Activated CD4-positive, alpha-beta T cell treated with anti-CD3 and anti-CD28 coated beads, Interleukin-2, amount 10 ng/mL, durations not matched to agents 7 days and 5 days (primary cell): ENCODE results near the gene MOB3A. TPM values are rescaled to one million over a fixed set of nuclear protein-coding genes. Genes with fewer than 3 reads are reported as not detected.
"Not testable (repeated sequence)": the region's sequence is repeated elsewhere in the genome, so short reads cannot be mapped to it uniquely, and the experiment has no call there.

ENCODE experiments used
- CTCF ChIA-PET: fragments of 350-600 bp; sonication (Branson Sonifier 250); formaldehyde crosslinking; loops from one replicate; lab custom pipeline; 2021; ENCODE audit warnings: antibody characterized with exemption; lab: Charles Lee
- POLR2A ChIA-PET: fragments of 350-600 bp; sonication (Branson Sonifier 250); formaldehyde crosslinking; loops from one replicate; lab custom pipeline; 2021; ENCODE audit warnings: antibody characterized with exemption; lab: Charles Lee
- DNase-seq: peaks from one replicate; pipeline ENCODE4 v3.0.0-alpha.2; 2020
- H3K27ac Mint-ChIP-seq: one replicate; pipeline ENCODE4 v1.8.0; 2021; ENCODE audit warnings: mild to moderate bottlenecking, moderate library complexity, mixed read lengths
- H3K27me3 Mint-ChIP-seq: one replicate; pipeline ENCODE4 v1.8.0; 2021; ENCODE audit warnings: mixed read lengths
- H3K36me3 Mint-ChIP-seq: one replicate; pipeline ENCODE4 v1.8.0; 2021; ENCODE audit warnings: low read depth, mixed read lengths
- H3K4me1 Mint-ChIP-seq: one replicate; pipeline ENCODE4 v1.8.0; 2021; ENCODE audit warnings: mixed read lengths
- H3K4me3 Mint-ChIP-seq: one replicate; pipeline ENCODE4 v1.8.0; 2021; ENCODE audit warnings: mild to moderate bottlenecking, moderate library complexity, mixed read lengths
- H3K9me3 Mint-ChIP-seq: one replicate; pipeline ENCODE4 v1.8.0; 2021; ENCODE audit warnings: mixed read lengths
- total RNA-seq, 2 experiments: library from RNA; stranded (reverse); gene quantifications; one replicate each; pipeline ENCODE4 v1.2.3, GENCODE V29; 2021

The MOB3A gene
- total RNA-seq, 2 experiments from 2014 or later: 217 to 239 TPM

DNA sequence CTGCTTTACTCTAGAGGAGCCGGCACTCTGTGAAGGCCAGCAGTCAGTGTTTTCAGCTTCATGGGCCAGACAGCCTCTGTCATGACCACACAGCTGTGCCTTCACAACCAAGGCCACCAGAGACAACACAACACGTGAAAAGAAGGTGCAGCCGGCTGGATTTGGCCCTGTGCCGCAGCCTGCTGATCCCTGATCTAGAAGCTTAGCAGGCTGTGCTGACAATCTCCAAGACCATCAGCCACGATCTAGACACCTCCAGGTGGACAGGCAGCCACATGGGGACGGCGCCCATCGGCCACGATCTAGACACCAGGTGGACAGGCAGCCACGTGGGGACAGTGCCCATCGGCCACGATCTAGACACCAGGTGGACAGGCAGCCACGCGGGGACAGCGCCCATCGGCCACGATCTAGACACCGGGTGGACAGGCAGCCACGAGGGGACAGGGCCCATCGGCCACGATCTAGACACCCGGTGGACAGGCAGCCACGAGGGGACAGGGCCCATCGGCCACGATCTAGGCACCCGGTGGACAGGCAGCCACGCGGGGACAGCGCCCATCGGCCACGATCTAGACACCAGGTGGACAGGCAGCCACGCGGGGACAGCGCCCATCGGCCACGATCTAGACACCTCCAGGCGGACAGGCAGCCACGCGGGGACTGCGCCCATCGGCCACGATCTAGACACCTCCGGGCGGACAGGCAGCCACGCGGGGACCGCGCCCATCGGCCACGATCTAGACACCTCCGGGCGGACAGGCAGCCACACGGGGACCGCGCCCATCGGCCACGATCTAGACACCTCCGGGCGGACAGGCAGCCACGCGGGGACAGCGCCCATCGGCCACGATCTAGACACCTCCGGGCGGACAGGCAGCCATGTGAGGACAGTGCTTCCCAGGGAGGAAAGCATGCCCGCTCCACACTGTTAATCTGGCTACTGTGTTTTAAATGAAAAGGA lies 35.2 kb upstream of the MOB3A start:
- H3K27ac Mint-ChIP-seq, POLR2A ChIA-PET, H3K4me3 Mint-ChIP-seq, H3K9me3 Mint-ChIP-seq, DNase-seq, H3K4me1 Mint-ChIP-seq, H3K27me3 Mint-ChIP-seq: not testable (repeated sequence)
- CTCF ChIA-PET: interaction anchor here (0.6 to 0.9 kb wide), 2 partner anchors 25 to 346 kb away, joined by 3 read pairs; no protein-coding TSS in a partner anchor
- H3K36me3 Mint-ChIP-seq: peaks cover 26% of the 10 kb centered on the region

DNA sequence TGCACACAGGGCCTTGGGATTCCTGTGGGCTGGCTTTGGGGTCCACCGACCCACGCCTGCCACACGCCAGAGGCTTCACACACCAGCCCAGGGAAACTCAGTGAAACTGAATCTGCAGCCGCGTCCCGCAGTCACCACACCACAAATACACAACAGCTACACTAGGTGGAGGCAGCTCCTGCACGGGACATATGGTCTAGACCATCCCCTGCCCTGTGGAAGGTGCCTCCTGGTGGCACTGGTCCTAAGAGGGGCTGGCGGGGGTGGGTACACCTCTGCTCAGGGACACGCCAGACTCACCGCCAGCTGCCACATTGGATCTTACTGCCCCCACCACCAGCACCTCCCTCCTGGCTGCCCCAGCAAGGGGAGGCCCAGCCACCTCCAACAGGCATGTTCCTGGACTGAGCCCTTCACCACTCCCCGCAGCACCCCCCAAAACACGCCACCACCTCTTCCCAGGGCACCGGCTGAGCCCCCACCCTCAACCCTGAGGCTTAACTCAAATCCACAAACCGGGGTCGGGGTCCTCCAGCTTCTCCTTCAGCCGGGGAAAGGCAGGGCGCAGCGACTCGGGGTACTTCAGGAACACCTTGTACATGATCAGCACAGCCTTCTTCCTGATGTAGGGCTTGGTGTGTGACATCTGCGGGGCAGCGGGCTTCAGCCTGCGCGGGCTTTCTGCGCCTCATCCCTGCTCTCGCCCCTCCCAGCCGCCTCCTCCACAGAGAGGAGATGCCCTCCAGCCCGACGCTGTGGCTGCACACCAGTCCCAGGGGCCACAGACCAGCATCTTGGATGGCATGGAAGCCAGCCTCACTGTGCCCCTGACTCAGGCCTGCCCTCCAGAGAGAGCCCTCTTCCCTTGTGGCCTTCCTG lies 34.0 kb upstream of the MOB3A start:
- ChIA-PET CTCF (no interaction called here), POLR2A (no interaction called here)
- DNase-seq: no peak

DNA sequence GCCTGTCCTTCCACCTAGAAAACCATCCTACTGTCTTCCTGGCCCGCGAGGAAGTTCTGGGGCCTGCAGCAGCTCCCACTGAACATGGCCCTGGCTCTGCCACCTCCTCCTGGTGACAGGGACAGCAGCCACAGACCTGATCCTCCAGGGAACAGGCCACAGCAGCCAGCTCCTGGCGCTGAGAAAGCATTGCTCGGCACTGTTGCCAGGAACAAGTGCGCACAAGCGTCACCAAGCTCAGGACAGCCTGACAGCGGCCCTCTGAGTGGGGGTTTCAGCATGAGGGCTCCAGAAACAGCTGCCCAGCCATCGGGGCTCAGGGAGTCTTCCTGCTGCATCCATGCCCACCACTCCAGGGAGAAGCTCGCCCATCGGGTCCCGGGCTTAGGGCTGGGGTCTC lies 33.4 kb upstream of the MOB3A start:
- no peak overlapping the region for H3K27ac Mint-ChIP-seq
- H3K27me3 Mint-ChIP-seq: no peaks in the 10 kb centered on the region
- ChIA-PET POLR2A (no interaction called here), CTCF (no interaction called here)
- H3K36me3 Mint-ChIP-seq: peaks cover 24% of the 10 kb centered on the region
- no peaks in the 10 kb centered on the region for H3K9me3 Mint-ChIP-seq
- DNase-seq: no peak
- no peaks in the 10 kb centered on the region for H3K4me1 Mint-ChIP-seq
- H3K4me3 Mint-ChIP-seq: no peak overlapping the region

More for the DNA sequence above, 34.0 kb upstream of the MOB3A start:
- no peak overlapping the region for H3K4me3 Mint-ChIP-seq
- no peaks in the 10 kb centered on the region for H3K9me3 Mint-ChIP-seq
- H3K4me1 Mint-ChIP-seq: no peaks in the 10 kb centered on the region
- peaks cover 24% of the 10 kb centered on the region for H3K36me3 Mint-ChIP-seq
- H3K27me3 Mint-ChIP-seq: no peaks in the 10 kb centered on the region
- no peak overlapping the region for H3K27ac Mint-ChIP-seq

DNA sequence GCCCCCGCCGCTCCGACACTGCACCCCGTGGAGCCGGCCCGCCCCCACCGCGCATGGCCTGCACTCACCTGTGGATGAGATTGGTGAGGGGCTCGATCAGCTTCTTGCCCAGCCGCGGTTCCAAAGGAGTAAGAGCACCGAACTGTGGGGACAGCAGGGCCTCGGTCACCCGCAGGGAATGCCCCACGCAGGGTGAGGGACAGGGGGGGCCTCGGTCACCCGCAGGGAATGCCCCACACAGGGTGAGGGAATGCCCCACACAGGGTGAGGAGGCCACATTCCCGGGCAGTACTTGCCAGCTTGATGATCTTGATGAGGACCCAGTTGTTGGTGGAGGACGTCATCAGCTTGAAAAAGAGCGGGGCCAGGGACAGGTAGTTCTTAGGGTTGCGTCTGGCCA lies 32.9 kb upstream of the MOB3A start:
- no peak for DNase-seq
- CTCF ChIA-PET: no interaction called here
- H3K4me1 Mint-ChIP-seq: no peaks in the 10 kb centered on the region
- H3K36me3 Mint-ChIP-seq: peaks cover 24% of the 10 kb centered on the region
- no peaks in the 10 kb centered on the region for H3K27me3 Mint-ChIP-seq
- H3K9me3 Mint-ChIP-seq: no peaks in the 10 kb centered on the region
- POLR2A ChIA-PET: no interaction called here
- H3K4me3 Mint-ChIP-seq: no peak overlapping the region
- H3K27ac Mint-ChIP-seq: no peak overlapping the region

DNA sequence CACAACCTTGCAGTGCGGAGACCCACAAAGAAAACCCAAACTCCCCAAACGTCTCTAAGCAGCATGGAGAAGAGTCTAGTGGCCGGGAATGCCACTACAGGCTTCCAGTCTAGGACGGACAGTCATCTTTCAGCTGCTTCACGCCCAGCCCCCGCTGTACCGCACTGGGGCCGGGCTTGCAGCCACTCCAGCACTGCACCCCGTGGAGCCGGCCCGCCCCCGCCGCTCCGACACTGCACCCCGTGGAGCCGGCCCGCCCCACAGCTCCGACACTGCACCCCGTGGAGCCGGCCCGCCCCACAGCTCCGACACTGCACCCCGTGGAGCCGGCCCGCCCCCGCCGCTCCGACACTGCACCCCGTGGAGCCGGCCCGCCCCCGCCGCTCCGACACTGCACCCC lies 32.1 kb upstream of the MOB3A start:
- H3K9me3 Mint-ChIP-seq, H3K27ac Mint-ChIP-seq, CTCF ChIA-PET, H3K27me3 Mint-ChIP-seq, DNase-seq, POLR2A ChIA-PET, H3K4me1 Mint-ChIP-seq, H3K4me3 Mint-ChIP-seq: not testable (repeated sequence)
- peaks cover 23% of the 10 kb centered on the region for H3K36me3 Mint-ChIP-seq

DNA sequence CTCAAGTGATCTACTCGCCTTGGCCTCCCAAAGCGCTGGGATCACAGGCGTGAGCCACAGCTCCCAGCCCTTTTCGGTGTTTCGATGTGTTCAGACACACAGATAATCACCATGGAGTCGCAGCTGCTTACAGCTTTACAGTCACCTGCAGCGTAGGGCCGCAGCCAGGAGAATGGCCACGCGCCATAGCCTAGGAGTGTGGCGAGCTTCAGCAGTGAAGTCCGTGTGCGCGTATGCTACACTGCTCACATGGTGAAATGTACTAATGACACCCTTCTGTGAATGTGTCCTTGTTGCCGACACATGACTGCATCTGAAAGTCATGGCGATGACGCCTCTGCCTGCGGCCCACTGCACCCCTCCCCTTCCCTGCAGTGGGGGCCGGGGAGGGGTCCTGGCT lies 31.6 kb upstream of the MOB3A start:
- H3K36me3 Mint-ChIP-seq: peaks cover 21% of the 10 kb centered on the region
- H3K4me1 Mint-ChIP-seq: no peaks in the 10 kb centered on the region
- ChIA-PET CTCF (no interaction called here), POLR2A (no interaction called here)
- DNase-seq: no peak
- no peak overlapping the region for H3K4me3 Mint-ChIP-seq
- no peaks in the 10 kb centered on the region for H3K27me3 Mint-ChIP-seq
- H3K27ac Mint-ChIP-seq: no peak overlapping the region
- no peaks in the 10 kb centered on the region for H3K9me3 Mint-ChIP-seq

DNA sequence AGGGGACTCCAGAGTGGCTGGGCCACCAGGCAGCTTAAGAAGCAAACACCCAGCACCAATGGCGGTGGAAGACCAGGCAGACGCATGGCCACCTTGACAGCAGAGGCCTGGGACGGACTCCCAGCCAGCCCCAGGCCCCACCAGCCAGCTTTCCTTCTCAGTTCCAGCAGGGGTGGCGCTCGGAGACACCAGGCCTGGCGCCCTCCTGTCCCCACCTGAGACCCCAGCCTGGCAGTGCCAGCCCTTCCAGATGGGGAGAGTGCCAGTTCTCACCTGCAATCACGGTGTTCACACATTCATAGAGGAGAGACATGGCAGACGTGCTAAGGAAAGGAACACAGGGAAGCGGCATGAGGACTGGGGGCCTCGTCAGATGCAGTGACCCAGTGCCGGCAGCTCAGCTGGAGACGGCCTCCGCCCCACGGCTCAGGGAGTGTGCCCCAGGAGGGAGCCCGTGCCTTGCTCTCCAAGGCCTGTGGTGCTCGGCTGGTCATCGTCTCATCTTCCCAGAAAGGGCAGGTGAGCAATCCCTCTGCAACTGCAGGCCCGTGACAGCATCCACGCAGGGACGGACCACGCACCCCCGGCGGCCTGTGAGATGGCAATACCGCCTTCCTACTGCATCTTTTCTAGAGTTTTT lies 30.9 kb upstream of the MOB3A start:
- peaks cover 13% of the 10 kb centered on the region for H3K36me3 Mint-ChIP-seq
- CTCF ChIA-PET: no interaction called here
- H3K4me3 Mint-ChIP-seq: no peak overlapping the region
- H3K27me3 Mint-ChIP-seq: no peaks in the 10 kb centered on the region
- POLR2A ChIA-PET: no interaction called here
- no peak overlapping the region for H3K27ac Mint-ChIP-seq
- H3K9me3 Mint-ChIP-seq: no peaks in the 10 kb centered on the region
- no peak for DNase-seq
- H3K4me1 Mint-ChIP-seq: no peaks in the 10 kb centered on the region

DNA sequence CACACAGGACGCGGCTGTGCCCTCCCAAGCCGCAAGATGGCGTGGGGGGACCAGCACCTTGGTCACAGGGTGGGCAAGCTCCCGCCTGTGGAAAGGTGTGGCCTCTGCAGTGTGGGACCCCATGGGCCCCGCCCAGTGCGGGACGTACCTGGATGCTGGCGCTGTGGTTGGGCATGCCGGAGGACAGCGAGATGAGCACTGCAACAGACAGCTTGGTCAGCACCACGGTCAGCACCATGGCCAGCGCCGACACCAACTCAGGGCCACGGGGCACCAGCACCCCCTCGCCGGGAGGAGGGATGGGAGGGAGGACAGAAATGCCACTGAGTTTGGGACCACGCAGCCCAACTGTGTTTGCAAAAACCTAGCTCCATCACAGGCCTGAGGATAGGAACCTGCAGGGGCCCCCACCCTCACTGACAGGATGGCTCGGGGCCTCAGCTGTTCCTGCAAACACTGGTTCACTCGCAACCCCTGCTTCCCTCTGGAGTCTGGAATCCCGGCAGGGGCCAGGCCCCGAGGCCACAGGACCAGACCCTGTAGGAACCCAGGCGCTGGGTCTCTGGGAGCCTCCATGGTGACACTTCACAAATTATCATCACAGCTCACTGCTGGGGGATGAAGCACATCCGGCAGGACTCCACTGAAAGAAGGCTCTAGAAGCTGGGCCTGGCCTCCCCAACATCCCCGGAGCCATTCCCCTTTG lies 27.7 kb upstream of the MOB3A start:
- DNase-seq: peak; percentile 27
- H3K4me1 Mint-ChIP-seq: no peaks in the 10 kb centered on the region
- no peaks in the 10 kb centered on the region for H3K27me3 Mint-ChIP-seq
- CTCF ChIA-PET: interaction anchor here (0.6 to 1.1 kb wide), 2 partner anchors 171 to 377 kb away, joined by 3 read pairs; no protein-coding TSS in a partner anchor
- H3K36me3 Mint-ChIP-seq: peaks cover 11% of the 10 kb centered on the region
- no peak overlapping the region for H3K4me3 Mint-ChIP-seq
- POLR2A ChIA-PET: no interaction called here
- no peaks in the 10 kb centered on the region for H3K9me3 Mint-ChIP-seq
- no peak overlapping the region for H3K27ac Mint-ChIP-seq

DNA sequence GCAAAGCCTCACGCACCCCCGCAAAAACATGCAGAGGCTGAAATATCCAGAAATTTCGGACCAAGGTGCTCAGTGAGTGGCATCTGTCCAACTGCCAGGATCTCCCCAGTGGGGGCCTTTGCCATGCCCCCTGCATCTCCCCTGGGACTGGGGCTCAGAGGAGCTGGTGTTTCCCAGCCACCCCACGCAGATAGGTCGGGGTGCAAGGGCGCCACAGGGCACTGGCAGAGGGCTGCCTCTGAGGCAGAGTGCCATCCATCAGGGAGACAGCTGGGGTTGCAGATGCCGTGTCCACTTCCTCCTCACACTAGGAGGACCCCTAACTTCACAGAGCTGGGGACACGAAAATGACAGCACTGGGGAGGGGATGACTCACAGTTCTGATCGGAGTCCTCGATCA lies 26.9 kb upstream of the MOB3A start:
- ChIA-PET CTCF (interaction anchor here (1.1 kb wide), 1 partner anchor 170 kb away, joined by 3 read pairs; no protein-coding TSS in a partner anchor), POLR2A (no interaction called here)
- Mint-ChIP-seq H3K4me3 (no peak overlapping the region), H3K4me1 (no peaks in the 10 kb centered on the region), H3K9me3 (no peaks in the 10 kb centered on the region), H3K36me3 (peaks cover 19% of the 10 kb centered on the region), H3K27me3 (no peaks in the 10 kb centered on the region), H3K27ac (no peak overlapping the region)
- no peak for DNase-seq

DNA sequence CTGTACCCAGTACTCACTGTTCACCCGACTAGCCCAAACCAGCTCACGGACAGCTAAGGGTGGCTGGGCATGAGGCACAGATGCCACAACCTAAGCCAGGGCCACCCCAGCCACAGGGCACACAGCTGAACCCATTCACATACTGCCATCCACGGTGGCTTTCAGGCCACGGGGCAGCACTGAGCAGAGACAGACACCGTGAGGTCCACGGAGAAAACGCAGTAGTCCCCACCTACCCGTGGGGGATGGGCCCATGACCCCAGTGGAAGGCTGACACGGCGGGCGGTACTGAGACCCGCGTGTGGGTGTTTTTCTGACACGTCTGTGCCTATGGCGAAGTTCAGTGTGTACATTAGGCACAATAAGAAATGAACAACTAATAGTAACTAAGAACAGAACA lies 26.1 kb upstream of the MOB3A start:
- DNase-seq: no peak
- Mint-ChIP-seq H3K4me1 (no peaks in the 10 kb centered on the region), H3K9me3 (no peaks in the 10 kb centered on the region), H3K27me3 (no peaks in the 10 kb centered on the region), H3K27ac (no peak overlapping the region), H3K36me3 (peaks cover 19% of the 10 kb centered on the region), H3K4me3 (no peak overlapping the region)
- POLR2A ChIA-PET: no interaction called here
- CTCF ChIA-PET: interaction anchor here (0.6 kb wide), 1 partner anchor 188 kb away, joined by 4 read pairs; no protein-coding TSS in a partner anchor

DNA sequence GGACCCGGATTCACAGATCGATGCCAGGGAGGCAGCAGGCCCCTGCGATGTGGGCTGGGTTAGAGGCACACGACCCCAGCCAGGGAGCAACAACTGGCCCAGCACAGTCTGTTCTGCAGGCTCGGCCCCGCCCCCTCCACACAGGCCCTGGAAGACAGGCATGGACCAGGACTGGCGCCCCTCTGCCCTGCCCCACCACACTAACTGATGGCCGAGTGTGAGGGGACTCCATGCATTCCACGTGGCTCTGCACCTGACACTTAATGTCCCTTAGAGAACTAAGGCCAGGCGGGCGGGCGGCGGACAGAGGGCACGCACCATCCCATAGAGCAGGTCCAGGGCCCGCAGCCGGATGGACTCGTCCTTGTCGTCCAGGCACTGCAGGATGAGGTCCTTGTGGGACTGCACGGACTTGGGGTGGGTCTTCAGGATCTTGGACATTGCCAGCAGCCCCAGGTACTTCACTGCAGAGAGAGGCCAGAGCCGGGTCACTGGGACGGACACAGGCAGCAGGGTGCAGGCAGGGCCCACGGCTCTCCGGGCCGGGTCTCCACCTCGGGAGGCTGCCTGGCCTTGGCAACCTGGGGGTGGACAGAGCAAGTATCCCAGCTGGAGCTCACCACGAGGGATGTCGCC lies 25.4 kb upstream of the MOB3A start:
- DNase-seq: no peak
- H3K27ac Mint-ChIP-seq: no peak overlapping the region
- peaks cover 18% of the 10 kb centered on the region for H3K36me3 Mint-ChIP-seq
- no peaks in the 10 kb centered on the region for H3K27me3 Mint-ChIP-seq
- H3K4me1 Mint-ChIP-seq: no peaks in the 10 kb centered on the region
- H3K4me3 Mint-ChIP-seq: no peak overlapping the region
- no peaks in the 10 kb centered on the region for H3K9me3 Mint-ChIP-seq
- POLR2A ChIA-PET: no interaction called here
- CTCF ChIA-PET: interaction anchor here (0.6 to 1.5 kb wide), 2 partner anchors 13 to 189 kb away, joined by 3 to 4 read pairs; no protein-coding TSS in a partner anchor

DNA sequence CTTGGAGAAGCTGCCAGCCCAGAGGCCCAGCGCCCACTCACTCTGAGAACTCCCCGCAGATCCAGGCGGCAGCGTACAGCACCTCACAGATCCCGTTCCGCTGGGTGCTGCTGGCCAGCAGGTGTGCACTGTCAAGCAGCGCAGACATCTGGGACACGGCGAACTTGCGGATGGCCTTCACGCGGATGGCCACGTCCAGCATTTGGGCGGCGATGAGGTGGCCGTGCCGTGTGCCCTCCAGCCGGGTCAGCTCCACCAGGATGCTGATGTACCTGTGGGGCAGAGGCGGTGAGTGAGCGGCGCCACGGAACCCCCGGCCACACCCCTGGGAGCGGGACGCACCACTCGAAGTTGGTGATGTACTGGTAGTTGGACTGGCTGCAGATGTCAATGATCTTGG lies 24.7 kb upstream of the MOB3A start:
- Mint-ChIP-seq H3K4me3 (no peak overlapping the region), H3K27ac (no peak overlapping the region), H3K9me3 (no peaks in the 10 kb centered on the region), H3K4me1 (no peaks in the 10 kb centered on the region), H3K27me3 (no peaks in the 10 kb centered on the region), H3K36me3 (peaks cover 18% of the 10 kb centered on the region)
- no peak for DNase-seq
- POLR2A ChIA-PET: no interaction called here
- CTCF ChIA-PET: interaction anchor here (1.5 kb wide), 1 partner anchor 14 kb away, joined by 3 read pairs; no protein-coding TSS in a partner anchor
